Measurements from ENCODE around the gene SUZ12.
"Not testable (repeated sequence)": the region's sequence is repeated elsewhere in the genome, so short reads cannot be mapped to it uniquely, and the experiment has no call there.

DNA sequence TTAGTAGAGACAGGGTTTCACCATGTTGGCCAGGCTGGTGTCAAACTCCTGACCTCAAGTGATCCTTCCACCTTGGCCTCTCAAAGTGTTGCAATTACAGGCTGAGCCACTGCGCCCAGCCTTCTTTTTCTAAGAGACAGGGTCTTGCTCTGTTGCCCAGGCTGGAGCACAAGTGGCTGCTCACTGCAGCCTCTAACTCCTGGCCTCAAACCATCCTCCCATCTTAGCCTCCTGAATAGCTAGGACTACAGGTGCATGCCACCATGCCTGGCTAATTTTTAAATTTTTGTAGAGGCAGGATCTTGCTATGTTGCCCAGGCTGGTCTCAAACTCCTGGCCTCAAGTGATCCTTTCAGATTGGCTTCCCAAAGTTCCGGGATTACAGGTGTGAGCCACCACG, 15.1 kb downstream of the SUZ12 start:
- TF ChIP-seq, protein P1, sequence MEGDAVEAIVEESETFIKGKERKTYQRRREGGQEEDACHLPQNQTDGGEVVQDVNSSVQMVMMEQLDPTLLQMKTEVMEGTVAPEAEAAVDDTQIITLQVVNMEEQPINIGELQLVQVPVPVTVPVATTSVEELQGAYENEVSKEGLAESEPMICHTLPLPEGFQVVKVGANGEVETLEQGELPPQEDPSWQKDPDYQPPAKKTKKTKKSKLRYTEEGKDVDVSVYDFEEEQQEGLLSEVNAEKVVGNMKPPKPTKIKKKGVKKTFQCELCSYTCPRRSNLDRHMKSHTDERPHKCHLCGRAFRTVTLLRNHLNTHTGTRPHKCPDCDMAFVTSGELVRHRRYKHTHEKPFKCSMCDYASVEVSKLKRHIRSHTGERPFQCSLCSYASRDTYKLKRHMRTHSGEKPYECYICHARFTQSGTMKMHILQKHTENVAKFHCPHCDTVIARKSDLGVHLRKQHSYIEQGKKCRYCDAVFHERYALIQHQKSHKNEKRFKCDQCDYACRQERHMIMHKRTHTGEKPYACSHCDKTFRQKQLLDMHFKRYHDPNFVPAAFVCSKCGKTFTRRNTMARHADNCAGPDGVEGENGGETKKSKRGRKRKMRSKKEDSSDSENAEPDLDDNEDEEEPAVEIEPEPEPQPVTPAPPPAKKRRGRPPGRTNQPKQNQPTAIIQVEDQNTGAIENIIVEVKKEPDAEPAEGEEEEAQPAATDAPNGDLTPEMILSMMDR (IDR thresholded peaks at IDR 0.05; ENCODE audit: poor library complexity) = not testable (repeated sequence)
- not testable (repeated sequence) for TF ChIP-seq EZH2phosphoT487 (IDR thresholded peaks at IDR 0.05; ENCODE audit: low read depth, severe bottlenecking, unreplicated experiment); EZH2 (IDR thresholded peaks at IDR 0.05; ENCODE audit: borderline replicate concordance)

Measured in hepatocyte (in vitro differentiated cells).